HG02571 (cell line): Measurements from ENCODE around the gene RIF1.
A peak's percentile ranks its signal among the peaks of the same experiment; 100 is the strongest.
"Not testable (repeated sequence)": the region's sequence is repeated elsewhere in the genome, so short reads cannot be mapped to it uniquely, and the experiment has no call there.

ENCODE experiments used
- ATAC-seq: cut with Tn5 transposase; IDR thresholded peaks from one replicate; pipeline ENCODE4 v1.9.1; 2021; ENCODE audit warnings: mild to moderate bottlenecking, moderate library complexity; ENCODE audit not compliant: unreplicated experiment

The RIF1 gene

GRCh38 chr2:151421681-151422080, 12.0 kb downstream of the RIF1 start:
- not testable (repeated sequence) for ATAC-seq

DNA sequence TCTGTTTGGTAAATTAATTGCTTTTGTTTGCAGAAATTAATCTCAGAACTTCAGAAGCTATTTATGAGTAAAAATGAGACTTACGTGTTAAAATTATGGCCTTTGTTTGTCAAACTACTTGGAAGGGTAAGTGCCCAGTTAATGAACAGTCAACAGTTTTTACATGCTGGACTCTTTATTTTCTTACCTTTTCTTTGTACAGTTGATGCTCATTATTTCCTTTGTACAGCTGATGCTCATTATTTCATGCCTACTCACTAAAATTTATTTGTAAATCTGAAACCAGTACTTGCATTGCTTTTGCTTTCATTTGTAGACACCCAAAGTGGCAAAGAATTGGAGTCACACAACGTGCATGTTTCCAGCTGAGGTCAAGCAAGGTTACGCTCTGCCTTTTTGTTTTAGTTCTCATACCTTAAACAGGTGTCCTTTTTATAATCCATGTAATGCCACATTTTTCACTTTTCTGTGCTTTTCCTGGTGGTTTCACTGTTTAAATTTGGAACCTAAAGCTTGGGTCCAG, 13.3 kb downstream of the RIF1 start:
- ATAC-seq: peak; percentile 70

GRCh38 chr2:151423760-151424159, 14.1 kb downstream of the RIF1 start:
- no peak for ATAC-seq

GRCh38 chr2:151437630-151438029, 27.9 kb downstream of the RIF1 start:
- no peak for ATAC-seq

- no peak for ATAC-seq
Observed at GRCh38 chr2:151438506-151438905, 28.8 kb downstream of the RIF1 start.

GRCh38 chr2:151439127-151439526, 29.4 kb downstream of the RIF1 start:
- no peak for ATAC-seq

- no peak for ATAC-seq
Observed at GRCh38 chr2:151459358-151459757, 49.7 kb downstream of the RIF1 start.

DNA sequence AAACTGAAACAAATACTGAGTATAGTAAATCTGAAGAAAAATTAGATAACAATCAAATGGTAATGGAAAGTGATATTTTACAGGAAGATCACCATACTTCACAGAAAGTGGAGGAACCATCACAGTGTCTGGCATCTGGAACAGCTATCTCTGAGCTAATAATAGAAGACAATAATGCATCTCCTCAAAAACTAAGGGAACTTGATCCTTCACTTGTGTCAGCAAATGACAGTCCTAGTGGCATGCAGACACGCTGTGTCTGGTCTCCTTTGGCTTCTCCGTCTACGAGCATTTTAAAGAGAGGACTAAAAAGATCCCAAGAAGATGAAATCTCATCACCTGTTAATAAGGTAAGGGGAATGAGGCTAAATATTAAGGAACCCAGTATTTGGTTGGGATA, 56.1 kb downstream of the RIF1 start:
- no peak for ATAC-seq

DNA sequence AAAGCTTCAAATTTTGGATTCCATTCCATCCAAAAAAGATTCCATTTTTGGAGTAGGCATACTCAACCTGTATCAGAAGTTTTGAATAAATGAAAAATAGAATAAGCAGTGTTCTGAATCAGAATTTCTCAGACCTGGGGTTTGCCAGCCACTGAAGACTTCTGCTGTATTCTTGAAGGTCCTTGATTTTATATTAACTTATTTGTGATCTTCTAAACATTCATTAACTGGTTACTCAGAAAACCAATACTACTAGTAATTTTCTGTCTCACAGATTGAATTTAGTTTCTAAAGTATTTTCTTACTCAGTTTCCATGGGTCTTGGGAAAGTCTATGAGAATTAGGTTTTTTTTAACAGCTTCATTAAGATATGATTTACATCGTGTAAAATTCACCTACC, 60.9 kb downstream of the RIF1 start:
- ATAC-seq: no peak

DNA sequence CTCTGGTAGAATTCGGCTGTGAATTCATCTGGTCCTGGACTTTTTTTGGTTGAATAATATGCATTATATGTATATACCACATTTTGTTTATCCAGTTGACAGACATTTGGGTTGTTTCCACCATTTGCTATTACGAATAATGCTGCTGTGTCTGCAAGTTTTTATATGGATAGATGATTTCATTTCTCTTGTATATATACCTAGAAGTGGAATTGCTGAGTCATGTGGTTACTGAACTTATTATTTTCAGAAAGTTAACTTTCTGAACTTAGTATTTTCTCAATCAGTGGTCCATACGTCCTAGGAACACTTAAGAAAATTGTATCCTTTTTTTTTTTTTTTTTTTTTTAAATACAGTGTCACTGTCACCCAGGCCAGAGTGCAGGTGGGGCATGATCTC, 63.3 kb downstream of the RIF1 start:
- ATAC-seq: no peak

DNA sequence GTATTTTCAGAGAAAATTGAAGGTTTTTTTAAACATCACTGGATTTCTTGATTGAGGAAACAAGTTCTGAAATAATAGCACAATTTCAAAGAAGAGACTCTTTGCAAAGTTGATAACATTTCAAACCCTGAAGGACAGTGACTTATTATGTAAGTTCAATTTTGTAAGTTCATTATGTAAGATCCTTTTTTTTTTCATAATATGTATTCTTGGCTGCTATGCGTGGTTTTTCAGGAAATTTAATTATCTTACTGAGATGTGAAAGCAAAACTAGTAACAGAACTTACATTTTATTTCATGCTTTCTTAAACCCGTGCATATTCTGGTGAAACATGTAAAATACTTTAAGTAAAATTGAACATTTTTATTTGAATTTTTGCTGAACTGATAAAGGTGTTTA, 65.4 kb downstream of the RIF1 start:
- no peak for ATAC-seq

DNA sequence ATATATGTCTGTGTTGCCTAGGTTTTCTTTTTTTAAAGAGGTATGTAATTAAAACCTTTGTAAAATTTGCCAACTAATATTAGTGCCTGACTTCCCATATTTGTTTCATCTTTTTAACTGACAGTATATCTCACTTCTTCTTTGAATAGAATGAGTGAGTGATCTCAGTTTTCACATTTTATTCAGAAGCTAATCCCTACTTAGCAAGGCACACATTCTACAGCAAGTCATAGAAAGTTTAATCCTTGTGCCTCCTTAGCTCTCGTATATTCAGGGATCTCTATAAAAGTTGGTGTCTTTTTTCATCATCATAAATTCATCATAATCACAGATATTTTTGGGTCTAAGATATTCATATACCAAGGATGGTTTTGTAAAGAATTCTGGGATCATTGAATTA, 66.6 kb downstream of the RIF1 start:
- no peak for ATAC-seq

- ATAC-seq: no peak
Observed at GRCh38 chr2:151478011-151478410, 68.3 kb downstream of the RIF1 start.

- ATAC-seq: no peak
Observed at GRCh38 chr2:151481744-151482143, 72.0 kb downstream of the RIF1 start.

DNA sequence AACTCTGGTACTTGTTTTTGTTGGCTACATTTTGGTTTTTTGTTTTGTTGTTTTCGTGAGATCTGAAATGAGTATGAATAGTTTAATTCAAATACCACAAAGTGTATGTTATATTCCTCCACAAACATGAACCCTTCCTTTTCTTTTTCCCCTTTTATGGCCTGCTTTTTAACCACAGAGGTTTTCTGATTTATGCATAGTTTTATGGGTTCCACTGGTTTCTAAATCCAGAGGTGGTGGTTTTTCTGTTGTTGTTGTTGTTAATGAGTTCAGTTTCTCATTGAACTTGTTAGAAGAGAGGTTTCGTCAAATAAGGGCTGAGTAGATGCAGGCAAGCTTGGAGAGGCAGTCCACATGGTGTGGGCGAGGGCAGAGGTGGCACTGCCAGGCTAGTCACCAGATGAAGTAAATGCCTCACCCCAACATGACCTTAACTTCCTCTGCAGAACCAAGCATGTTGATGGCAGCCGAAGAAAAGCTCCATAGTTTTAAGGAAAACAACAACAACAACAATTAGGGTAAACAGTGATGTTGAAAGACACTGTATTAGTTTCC, 72.5 kb downstream of the RIF1 start:
- no peak for ATAC-seq

DNA sequence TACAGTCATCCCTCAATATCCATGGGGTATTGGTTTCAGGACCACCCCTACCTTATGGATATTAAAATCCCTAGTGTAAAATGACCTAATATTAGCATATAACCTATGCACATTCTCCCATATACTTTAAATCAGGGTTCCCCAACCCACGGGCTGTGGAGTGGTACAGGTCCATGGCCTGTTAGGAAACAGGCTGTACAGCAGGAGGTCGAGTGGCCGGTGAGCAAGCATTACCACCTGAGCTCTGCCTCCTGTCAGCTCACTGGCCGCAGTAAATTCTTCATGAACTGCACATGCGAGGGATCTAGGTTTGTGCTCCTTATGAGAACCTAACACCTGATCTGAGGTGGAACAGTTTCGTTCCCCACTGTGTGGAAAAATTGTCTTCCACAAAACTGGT, 73.8 kb downstream of the RIF1 start:
- no peak for ATAC-seq

DNA sequence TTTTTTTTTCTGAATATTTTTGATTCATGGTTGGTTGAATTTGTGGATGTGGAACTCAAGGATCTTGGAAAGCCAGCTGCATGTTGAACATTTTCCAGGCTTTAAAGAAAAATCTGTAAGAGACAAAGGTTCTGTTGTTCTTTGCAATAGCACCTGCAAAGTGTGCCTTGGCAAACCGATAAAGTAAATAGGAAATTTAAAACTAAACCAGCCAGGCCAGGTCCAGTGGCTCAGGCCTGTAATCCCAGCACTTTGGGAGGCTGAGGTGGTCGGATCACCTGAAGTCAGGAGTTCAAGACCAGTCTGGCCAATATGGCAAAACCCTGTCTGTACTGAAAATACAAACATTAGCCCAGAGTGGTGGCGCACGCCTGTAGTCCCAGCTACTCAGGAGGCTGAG, 74.4 kb downstream of the RIF1 start:
- ATAC-seq: no peak

DNA sequence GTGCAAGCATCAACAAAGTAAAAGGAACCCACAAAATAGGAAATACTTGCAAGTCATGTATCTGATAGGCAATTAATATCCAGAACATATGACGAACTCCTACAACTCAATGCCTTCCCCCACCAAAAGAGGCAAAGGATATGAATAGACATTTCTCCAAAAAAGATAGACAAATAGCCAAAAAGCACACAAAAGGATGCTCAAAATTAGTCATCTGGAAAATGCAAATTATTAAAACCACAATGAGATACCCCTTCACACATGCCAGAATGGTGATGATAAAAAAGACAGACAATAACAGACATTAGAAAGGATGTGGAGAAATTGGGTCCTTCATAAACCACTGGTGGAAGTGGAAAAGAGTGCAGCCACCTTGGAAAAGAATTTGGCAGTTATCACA, 76.4 kb downstream of the RIF1 start:
- ATAC-seq: no peak

- ATAC-seq: no peak
Observed at GRCh38 chr2:151490276-151490675, 80.6 kb downstream of the RIF1 start.

DNA sequence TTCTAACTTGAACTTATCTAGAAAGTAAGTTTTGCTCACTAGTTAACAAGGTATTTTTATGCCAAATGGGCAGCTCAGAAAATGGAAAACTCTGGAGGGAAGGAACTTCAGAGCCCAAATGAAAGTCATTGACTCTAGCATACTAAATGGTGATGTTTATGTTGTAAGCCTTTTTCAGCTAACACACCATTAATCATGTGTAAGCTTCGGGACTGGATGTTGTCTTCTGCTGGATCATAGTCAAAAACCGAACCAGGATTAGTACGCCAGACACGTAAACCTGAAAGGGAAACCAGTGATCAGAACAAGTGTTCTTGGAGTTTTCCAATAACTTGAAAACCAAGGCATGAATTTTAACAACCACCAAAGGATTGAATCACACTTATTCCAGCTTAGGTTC, 81.8 kb downstream of the RIF1 start:
- no peak for ATAC-seq

DNA sequence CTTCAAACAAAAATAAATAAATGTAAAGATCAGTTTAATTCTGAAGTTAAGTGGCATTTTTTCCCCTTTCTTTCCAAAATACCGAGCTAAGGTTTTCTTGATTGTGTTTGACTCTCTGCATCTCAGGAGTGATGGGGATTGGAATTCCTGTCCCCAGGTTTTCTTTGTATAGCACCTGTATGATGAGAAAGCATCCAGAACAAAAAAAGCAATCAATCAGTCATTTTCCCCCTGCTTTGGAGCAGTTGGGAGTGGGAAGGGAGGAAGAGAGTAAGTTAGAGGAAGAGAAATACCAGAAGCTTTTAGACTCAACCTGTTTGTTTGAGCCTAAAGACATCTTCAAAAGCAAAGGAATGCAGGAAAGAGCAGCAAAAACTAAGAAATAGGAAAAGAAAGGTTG, 88.5 kb downstream of the RIF1 start:
- ATAC-seq: no peak

- no peak for ATAC-seq
Observed at GRCh38 chr2:151506170-151506569, 96.5 kb downstream of the RIF1 start.

- no peak for ATAC-seq
Observed at GRCh38 chr2:151508519-151508918, 98.8 kb downstream of the RIF1 start.
